GM12878 (cell line): ENCODE results near the gene MTAP.

ENCODE experiments used
- ATF7 ChIP-seq: fragments of 450-650 bp; IDR thresholded peaks from 2 replicates; pipeline ENCODE4 v1.6.1; 2016; ENCODE audit warnings: low read depth, mild to moderate bottlenecking
- BRCA1 ChIP-seq: IDR thresholded peaks from 2 replicates; pipeline ENCODE4 v1.6.1; 2011; ENCODE audit warnings: low read depth, low read length, improper control_type of control experiment
- FOXM1 ChIP-seq: IDR thresholded peaks from 2 replicates; pipeline ENCODE4 v1.6.1; 2012; ENCODE audit warnings: low read depth, mild to moderate bottlenecking, inconsistent platforms, low read length, moderate library complexity
- POLR2A ChIP-seq: IDR thresholded peaks from 2 replicates; pipeline ENCODE4 v1.6.1; 2011; ENCODE audit warnings: low read depth, mild to moderate bottlenecking, low read length
- RCOR1 ChIP-seq: conservative IDR thresholded peaks from 2 replicates; pipeline ENCODE4 v1.6.1; 2012; ENCODE audit warnings: low read depth, low read length, improper control_type of control experiment
- TAF1 ChIP-seq: IDR thresholded peaks from 2 replicates; pipeline ENCODE4 v1.6.1; 2011; ENCODE audit warnings: mild to moderate bottlenecking, low read depth, low read length, borderline replicate concordance
- TF ChIP-seq, protein P1 (sequence below), 3 experiments: IDR thresholded peaks in 2 of 3; conservative IDR thresholded peaks in 1 of 3; 2 replicates each; pipeline ENCODE4 v1.5.1; 2011; ENCODE audit warnings: low read depth in 3 of 3, low read length in 3 of 3, mild to moderate bottlenecking in 3 of 3, control low read depth in 2 of 3, moderate library complexity in 2 of 3, inconsistent platforms in 1 of 3, mixed read lengths in 1 of 3; ENCODE audit not compliant: control insufficient read depth in 2 of 3, insufficient read depth in 1 of 3; ENCODE audit errors: extremely low read depth in 1 of 3
- TF ChIP-seq, protein P2 (sequence below): IDR thresholded peaks from 2 replicates; pipeline ENCODE4 v1.6.1; 2012; ENCODE audit warnings: low read depth, low read length, improper control_type of control experiment
- TF ChIP-seq, protein P3 (sequence below): IDR thresholded peaks from 2 replicates; pipeline ENCODE4 v1.6.1; 2012; ENCODE audit warnings: low read length, inconsistent platforms

DNA sequence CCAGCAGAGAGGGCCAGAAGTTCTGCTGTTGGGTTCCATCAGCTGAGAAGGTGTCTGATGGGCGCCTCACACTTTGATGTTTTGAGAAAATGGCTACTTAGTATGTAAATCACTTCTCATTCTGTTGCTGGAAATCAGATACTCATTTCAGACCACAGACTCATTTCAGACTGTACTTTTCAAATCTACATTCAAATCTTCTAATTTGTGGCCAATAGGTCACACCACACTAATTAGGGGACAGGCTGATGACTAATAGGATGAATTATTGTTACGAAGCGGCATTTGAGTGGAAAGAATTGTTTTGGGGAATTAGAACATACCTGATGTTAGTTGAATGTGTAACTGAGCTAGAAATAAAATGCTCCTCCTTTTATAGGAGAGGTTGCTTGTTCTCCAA is 13.2 kb downstream of the MTAP start:
- TF ChIP-seq POLR2A (no peak), FOXM1 (no peak), ATF7 (no peak), TAF1 (no peak), BRCA1 (no peak), RCOR1 (no peak)
- TF ChIP-seq, protein P1, sequence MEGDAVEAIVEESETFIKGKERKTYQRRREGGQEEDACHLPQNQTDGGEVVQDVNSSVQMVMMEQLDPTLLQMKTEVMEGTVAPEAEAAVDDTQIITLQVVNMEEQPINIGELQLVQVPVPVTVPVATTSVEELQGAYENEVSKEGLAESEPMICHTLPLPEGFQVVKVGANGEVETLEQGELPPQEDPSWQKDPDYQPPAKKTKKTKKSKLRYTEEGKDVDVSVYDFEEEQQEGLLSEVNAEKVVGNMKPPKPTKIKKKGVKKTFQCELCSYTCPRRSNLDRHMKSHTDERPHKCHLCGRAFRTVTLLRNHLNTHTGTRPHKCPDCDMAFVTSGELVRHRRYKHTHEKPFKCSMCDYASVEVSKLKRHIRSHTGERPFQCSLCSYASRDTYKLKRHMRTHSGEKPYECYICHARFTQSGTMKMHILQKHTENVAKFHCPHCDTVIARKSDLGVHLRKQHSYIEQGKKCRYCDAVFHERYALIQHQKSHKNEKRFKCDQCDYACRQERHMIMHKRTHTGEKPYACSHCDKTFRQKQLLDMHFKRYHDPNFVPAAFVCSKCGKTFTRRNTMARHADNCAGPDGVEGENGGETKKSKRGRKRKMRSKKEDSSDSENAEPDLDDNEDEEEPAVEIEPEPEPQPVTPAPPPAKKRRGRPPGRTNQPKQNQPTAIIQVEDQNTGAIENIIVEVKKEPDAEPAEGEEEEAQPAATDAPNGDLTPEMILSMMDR (IDR thresholded peaks at IDR 0.05 in 2 of 3, conservative IDR thresholded peaks at IDR 0.05 in 1 of 3; ENCODE audit: control insufficient read depth in 2 of 3, extremely low read depth in 1 of 3, insufficient read depth in 1 of 3, low read depth in 3 of 3, low read length in 3 of 3) = no peak
- TF ChIP-seq, protein P2, sequence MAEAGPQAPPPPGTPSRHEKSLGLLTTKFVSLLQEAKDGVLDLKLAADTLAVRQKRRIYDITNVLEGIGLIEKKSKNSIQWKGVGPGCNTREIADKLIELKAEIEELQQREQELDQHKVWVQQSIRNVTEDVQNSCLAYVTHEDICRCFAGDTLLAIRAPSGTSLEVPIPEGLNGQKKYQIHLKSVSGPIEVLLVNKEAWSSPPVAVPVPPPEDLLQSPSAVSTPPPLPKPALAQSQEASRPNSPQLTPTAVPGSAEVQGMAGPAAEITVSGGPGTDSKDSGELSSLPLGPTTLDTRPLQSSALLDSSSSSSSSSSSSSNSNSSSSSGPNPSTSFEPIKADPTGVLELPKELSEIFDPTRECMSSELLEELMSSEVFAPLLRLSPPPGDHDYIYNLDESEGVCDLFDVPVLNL = no peak
- TF ChIP-seq, protein P3, sequence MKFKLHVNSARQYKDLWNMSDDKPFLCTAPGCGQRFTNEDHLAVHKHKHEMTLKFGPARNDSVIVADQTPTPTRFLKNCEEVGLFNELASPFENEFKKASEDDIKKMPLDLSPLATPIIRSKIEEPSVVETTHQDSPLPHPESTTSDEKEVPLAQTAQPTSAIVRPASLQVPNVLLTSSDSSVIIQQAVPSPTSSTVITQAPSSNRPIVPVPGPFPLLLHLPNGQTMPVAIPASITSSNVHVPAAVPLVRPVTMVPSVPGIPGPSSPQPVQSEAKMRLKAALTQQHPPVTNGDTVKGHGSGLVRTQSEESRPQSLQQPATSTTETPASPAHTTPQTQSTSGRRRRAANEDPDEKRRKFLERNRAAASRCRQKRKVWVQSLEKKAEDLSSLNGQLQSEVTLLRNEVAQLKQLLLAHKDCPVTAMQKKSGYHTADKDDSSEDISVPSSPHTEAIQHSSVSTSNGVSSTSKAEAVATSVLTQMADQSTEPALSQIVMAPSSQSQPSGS = no peak
